GM21447 (cell line): ENCODE data around the gene TXNDC17.
"Not testable (repeated sequence)": the region's sequence is repeated elsewhere in the genome, so short reads cannot be mapped to it uniquely, and the experiment has no call there.

Experiments
- ATAC-seq: cut with Tn5 transposase; IDR thresholded peaks from one replicate; pipeline ENCODE4 v1.9.1; 2021; ENCODE audit not compliant: unreplicated experiment

TXNDC17 gene

DNA sequence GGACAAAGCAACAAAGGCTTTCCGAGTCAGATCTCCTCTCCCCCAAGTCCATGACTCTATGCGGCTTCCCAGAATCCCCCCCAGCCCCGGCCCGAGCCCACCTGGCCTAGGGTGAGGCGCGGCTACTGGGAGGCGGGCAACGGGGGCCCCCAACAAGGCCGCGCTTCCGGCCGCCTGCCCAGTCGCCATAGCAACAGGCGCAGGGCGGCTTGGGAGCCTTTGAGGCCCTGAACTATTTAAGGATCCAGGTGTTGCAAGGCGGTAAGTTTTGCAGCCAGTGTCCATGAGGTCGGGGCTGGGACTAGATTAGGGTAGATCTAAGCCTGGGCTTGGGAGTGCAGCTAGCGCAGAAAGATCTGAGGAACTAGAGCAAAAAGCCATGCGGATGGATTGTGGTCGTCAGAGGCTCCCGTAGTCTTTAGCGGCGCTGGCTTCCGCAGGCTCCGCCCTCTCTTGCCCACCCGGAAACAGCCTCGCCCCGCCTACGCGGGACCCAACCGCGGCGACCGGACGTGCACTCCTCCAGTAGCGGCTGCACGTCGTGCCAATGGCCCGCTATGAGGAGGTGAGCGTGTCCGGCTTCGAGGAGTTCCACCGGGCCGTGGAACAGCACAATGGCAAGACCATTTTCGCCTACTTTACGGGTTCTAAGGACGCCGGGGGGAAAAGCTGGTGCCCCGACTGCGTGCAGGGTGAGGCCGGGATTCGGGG lies at the start of gene TXNDC17, which contains the start of gene KIAA0753:
Gene TXNDC17 (plus strand): TSS at position 525 of the 711 bp plus-strand sequence. CDS start 23 bp downstream, at position 548.
Gene KIAA0753 (minus strand): TSS at position 176 of the 711 bp plus-strand sequence. CDS start 5,608 bp downstream, outside the sequence.
- peak; percentile 84 for ATAC-seq

DNA sequence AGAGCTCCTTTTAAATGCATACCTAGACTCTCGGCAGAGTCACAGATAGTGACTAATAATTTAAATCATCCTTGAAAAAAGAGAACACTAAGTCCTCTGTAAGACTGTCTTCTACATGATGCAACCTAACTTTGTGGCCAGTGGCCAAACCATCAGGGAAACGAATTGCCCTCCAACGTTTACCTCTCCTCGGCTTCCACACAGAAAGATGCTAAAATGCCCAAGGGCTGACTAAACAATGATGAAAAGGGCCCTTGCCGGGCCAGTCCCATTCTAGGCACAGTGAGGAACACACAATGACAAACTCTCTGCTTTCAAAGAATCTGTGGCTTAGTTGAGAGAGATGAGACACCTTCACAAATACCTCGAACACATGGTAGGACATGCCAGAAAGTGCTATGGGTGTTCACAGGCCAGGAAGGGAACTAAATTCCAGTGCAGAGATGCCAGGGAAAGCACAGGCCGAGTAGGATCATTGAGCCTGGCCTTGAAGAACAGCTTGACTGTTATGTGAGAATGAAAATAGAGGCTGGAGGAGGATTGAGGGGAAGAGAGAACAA lies 49.2 kb upstream of the TXNDC17 start:
- ATAC-seq = no peak

DNA sequence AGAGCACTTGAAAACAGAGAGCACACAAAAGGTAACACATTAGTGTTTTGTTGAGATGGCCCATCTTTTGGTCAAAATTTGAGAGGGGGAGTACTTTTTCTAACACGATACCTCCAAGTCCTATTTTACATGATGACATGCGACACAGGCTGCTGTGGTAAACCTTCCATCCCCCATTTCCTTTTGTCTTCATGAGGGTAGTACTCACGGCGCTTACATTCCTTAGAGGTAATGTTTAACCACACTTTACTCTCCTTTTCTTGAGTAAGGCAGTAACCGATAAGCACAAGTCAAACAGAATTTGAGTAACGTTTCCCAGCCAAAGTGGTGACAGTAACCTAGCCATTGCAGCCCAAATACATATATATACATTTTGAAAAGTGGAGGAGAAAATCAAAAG lies 48.7 kb upstream of the TXNDC17 start:
- no peak for ATAC-seq

DNA sequence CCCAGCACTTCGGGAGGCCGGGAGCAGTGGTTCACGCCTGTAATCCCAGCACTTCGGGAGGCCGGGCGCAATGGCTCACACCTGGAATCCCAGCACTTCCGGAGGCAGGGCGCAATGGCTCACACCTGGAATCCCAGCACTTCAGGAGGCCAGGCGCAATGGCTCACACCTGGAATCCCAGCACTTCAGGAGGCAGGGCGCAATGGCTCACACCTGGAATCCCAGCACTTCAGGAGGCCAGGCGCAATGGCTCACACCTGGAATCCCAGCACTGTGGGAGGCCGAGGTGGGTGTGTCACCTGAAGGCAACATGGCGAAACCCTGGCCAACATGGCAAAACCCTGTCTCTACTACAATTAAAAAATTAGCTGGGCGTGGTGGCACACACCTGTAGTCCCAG lies 47.5 kb upstream of the TXNDC17 start:
- ATAC-seq = not testable (repeated sequence)

DNA sequence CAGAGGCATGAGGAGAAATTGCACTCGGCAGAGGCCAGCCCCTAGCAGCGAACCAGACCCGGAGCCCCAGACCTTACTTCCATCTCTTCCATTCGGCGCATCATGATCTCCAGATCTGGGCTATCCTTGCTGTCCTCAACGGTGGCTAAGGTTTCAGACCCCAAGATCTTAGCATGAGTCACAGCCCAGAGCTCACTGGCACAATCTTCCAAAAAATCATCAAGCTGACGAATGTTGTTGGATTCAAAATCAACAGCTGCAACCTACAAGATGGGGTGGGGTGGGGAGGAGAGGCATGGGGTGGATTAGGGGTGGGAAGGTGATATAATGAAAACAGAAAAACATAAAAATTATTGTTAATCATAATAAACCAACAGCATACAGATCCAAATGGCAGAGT lies 44.8 kb upstream of the TXNDC17 start:
- ATAC-seq = no peak

DNA sequence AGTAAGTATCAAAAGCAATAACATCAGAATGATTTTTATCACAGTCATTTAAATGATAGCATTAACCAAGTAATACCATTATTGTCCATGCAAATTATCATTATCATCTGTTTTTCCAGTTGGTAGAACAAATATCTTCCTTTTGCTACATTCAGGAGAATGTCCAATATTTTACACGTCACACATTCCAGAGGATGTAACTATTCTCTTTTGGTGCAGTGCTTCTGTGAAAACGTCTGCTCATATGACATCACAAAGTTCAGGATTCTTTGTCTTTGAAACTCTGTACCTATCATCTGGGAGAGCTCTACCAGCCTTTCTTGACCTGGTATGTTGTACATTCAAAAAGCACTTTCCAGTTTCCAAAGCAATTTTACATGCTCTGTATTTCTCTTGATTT lies 44.3 kb upstream of the TXNDC17 start:
- no peak for ATAC-seq

DNA sequence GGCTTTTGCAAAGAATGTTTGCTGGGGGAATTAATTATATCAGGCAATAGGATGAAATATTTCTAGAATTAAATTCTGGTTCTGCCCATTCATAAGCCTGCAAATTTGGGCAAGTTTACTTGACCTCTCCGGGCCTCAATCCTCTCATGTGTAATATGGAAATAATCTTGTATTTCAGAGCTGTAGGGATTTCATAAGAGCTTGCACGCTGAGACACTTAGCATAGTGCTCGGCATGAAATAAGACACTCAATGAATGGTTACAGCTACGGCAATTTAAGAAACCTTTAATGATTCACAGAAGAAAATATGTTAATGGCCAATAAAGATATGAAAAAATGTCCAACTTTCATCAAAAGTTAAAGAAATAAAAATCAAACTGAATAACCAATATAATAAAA lies 43.9 kb upstream of the TXNDC17 start:
- ATAC-seq = no peak

DNA sequence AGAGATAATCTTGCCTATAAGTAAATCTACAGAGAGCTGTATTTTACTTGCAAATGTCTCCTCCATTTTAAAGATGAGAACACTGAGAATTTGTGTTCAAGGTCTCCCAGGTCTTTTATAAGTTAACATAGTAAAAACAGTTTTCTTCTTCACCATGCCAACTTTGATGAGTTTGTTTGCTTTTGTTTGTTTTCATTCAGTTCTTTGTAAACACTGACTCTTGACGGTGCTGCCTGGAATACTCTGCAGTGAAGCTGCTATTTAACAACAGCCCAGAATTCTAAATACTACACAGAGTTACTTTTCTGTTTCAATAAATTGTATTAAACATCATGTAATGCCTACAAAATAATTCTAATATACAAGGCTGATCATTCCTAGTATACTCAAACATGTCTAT lies 43.1 kb upstream of the TXNDC17 start:
- ATAC-seq = no peak

DNA sequence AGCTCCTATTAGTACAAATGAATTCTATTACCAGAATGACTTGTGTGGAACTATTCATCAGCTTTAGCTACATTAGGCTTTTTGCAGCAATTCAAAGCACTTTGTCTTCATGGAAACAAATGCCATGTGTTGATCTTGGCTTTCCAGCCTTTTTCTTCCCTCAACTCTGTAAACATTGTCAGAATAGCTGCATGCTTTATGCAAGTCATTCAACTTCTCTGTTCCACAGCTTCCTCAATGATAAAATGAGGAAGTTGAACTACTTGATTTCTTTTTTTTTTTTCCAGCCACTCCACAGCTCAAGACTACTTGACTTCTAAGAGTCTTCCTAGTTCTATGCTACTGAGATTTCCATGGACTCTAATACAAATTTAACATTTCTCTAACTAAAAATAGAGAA lies 41.5 kb upstream of the TXNDC17 start:
- ATAC-seq = no peak

DNA sequence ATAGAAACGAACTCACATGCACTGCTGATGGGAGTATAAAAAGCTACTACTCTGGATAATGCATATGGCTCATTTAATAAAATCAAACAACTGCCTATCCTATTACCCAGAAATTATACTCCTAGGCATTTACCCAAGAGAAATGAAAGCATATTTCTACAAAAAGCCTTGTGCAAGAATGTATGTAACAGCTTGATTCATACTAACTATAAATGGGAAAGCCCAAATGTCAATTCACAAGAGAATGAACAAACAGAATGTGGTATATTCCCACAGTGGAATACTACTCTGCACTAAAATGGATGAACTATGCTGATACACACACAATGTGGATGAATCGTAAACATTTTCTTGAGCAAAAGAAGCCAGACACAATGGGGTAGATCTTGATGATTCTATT lies 38.7 kb upstream of the TXNDC17 start:
- no peak for ATAC-seq

DNA sequence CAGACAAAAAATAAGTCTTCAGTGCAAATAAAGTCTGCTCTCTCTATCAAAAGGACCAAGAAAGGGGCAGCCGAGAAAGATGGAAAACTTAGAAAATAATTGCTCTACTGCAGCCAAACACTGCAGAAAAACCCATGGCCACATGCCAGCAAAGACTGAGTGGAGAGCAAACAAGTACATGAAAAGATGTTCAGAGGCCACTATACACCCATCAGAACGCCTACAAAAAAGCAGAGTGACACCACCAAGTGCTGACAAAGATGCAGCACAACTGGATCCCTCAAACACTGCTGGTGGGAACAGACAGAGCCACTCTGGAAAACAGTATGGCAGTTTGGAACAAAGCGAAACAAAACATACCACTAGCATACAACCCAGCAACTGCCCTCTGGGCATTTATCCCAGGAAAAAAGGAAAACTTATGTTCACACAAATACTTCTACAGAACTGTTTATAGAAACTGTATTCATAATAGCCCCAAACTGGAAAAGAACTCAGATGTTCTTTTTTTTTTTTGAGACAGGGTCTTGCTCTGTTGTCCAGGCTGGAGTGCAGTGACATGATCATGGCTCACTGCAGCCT lies 37.0 kb upstream of the TXNDC17 start:
- ATAC-seq = no peak

DNA sequence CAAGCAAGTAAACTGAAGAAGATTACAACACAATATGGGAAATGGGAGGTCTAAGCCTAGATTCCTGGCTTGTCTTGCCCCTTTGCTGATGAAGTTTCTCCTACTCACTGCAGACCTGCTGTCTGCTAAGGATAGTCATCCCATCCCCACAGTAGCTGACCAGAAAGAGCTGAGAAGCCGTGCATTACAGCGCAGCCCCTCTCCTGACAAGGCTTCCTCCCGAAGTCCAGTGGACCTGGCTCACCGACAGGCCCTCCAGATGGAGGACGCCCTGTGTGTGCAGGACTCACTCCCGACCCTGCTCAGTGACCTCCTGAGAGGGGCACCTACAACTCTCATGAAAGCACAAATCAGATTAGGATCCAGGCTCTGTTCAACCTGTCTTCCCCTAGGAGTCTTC lies 35.7 kb upstream of the TXNDC17 start:
- ATAC-seq = no peak

DNA sequence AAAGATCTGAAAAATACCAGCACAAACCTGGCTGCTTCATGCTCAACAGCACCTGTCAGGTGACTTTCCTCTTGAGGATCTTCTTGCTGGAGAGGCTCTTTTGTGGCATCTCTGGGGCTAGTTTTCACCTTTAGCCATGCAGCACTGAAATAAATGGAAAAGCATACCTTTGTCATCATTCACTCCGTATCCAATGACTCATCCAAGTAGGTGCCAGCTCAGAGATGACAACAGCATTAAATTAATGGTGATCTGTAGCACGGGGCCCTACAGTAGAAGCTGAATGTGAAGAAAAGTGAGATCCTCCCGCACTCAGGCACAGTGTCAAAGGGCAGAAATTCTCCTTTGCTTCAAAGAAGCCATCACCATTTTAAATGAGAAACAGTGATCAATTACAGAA lies 32.5 kb upstream of the TXNDC17 start:
- no peak for ATAC-seq

DNA sequence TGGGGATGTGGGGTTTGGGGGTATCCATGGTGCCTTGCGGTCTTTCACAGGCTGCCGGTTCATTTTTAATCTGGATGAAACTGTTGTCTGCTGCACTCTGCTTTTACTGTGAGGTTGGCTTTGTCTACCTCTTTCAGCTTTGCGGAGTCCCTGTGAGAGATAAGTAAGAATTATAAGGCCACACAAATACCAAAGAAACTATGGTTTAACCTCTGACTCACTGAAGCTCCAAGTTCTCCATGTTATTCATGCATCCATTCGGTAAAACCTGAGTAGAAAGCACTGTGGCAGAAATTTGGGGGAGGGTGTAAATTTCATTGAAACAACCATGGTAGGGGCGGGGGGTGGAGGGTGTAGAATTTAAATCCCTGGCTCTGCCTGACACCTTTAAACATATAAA lies 30.8 kb upstream of the TXNDC17 start:
- ATAC-seq = no peak

DNA sequence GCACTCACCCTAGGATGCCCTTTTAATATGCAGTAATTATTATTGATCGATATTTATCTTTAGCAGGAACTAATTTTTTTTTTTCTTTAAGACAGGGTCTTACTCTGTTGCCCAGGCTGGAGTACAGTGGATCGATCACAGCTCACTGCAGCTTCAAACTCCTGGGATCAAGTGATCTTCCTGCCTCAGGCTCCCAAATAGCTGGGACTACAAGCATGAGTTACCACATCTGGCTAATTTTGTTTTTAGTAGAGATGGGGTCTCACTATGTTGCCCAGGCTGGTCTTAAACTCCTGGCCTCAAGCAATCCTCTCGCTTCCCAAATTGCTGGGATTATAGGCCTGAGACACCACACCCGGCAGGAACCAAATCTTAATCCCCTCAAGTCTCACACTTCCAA lies 29.6 kb upstream of the TXNDC17 start:
- no peak for ATAC-seq

DNA sequence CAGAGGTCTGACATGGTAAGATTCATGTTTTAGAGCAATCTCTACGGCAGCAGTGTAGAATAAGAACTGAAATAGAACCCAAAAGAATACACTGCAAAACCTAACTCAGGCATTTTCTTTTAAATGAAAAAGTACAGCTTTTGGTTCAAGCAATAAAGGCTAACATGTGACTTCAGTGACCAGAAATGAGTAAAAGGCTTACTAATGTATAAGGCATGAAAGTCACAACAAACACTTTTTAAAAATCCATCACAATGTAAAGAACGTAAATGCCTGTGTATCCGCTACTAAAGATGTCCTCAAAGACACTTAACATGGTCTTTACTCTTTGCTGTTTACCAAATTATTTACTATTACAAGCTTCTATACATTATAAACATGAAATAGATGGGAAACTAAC lies 16.9 kb upstream of the TXNDC17 start:
- ATAC-seq = no peak

DNA sequence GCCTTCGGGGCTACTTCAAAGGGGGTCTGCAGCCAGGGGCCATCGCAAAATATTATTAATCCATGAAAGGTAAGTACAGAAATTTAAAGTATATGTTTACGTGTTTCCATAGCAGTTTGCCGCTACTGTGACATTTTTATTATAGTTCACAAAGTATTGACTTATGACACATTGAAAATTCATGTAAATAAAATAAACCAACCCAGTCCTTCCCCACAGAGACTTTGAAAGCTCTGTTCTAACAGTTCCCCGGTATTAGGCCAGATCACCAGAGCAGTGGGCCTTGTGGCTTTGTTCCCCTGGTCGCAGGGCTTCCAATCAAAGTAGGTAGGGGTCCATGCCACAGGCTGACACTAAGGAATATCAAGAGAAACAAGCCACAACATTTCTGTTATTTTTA lies 14.2 kb upstream of the TXNDC17 start:
- ATAC-seq = no peak

DNA sequence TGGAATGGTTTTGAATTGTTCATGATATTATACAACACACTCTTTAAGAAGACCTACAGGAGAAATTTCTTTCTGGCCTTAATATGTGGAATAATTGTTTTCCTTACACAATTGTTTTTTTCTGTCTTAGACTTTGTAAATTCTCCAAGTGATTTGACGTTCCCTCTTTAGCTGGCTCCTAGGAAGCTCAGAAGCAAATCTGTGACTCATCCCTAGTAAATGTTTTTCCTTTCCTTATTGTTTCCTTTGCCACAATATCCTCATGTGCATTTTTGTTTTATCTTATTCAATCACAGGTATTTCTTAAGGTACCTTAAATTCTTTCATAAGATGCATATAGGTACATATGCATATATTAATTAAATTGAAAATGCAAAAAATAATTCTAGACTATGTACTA lies 13.8 kb upstream of the TXNDC17 start:
- ATAC-seq = no peak

DNA sequence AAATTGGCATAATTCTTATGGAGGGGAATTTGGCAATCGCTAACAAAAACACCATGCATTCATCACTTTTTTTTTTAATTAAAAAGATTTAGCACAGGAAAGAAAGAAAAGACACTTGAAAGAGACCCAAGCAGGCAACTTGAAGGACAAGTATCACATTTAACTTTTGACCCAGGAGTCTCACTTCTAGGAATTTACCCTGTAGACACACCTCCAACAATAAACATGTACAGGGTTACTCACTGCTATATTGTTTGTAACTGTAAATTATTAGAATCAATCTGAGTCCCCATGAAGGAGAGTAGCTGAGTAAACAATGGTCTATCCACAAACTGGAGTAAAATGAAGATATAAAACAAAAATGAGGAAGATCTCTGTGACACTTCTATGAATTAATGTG lies 10.5 kb upstream of the TXNDC17 start:
- no peak for ATAC-seq

DNA sequence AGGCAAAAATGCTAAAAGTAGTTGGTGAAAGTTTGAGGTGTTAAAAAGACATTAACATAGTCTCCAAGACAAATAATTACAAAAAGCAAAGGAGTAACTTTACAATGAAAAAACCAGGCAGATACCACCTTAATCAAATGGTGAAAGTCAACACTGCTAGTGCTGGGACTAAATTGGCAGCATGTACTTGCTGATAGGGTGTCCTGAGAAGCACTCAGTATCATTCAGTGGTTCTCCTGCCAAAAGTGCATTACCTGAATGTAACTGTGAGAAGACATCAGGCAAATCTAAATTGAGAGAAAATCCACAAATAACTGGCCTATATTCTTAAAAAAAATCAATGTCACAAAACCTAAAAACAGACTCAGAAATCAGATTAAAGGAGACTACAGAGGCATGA lies 8.3 kb upstream of the TXNDC17 start:
- no peak for ATAC-seq

DNA sequence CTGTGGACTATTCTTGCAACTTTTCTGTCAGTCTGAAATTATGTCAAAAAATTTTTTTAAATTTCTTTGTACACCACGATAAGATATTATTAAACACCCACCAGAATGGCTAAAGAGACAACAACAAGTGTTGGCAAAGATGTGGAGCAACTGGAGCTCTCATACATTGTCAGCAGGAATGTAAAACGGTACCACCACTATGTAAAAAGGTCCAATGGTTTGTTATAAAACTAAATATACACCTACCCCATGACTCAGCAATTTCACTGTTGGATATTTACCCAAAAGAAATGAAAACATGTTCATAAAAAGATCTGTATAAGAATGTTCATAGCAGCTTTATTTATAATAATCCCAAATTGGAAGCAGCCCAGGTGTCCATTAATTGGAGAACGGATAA lies 7.6 kb upstream of the TXNDC17 start:
- no peak for ATAC-seq

DNA sequence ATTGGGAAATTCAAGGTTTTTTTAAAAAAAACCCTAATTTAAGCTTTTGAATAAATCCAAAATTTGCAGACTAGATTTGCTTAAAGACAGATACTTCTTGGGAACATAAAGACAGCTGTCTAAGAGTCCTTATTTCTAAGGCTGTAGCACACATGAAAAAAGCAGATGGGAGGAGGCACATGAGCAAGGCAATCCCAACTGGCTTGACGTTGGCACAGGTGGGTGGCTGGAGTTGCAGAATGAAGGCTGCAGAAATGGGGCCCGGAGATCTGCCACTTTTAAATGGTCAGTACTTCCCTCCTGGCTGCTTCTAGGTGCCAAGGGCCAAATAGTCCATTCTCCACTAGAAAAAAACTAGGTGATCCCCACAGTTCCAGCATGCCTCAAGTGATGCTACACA lies 4.8 kb upstream of the TXNDC17 start:
- no peak for ATAC-seq
